ENCODE results near the gene ESYT1. TPM values are rescaled to one million over a fixed set of nuclear protein-coding genes. Genes with fewer than 3 reads are reported as not detected.

The ESYT1 gene
- total and polyA plus RNA-seq, 2 experiments from 2014 or later, result 40.0 to 52.3 TPM

- H3K4me1 ChIP-seq (ENCODE audit: insufficient read depth), result peaks cover 7% of the 10 kb centered on the region
- H2AFZ ChIP-seq, result no peak overlapping the region
- no peak overlapping the region for H3K4me3 ChIP-seq
- H3K9me2 ChIP-seq (replicated peaks; ENCODE audit: insufficient read depth), result no peaks in the 10 kb centered on the region
- peaks cover 33% of the 10 kb centered on the region for H3K79me2 ChIP-seq
- H4K20me1 ChIP-seq (ENCODE audit: insufficient read depth, poor library complexity, severe bottlenecking), result no peaks in the 10 kb centered on the region
- H3K27ac ChIP-seq, result no peak overlapping the region
- no peaks in the 10 kb centered on the region for H3K36me3 ChIP-seq (replicated peaks; ENCODE audit: insufficient read depth, low read depth)
- no peak for TF ChIP-seq EZH2phosphoT487 (IDR thresholded peaks at IDR 0.05; ENCODE audit: low read depth, severe bottlenecking, unreplicated experiment)
- no peak for TF ChIP-seq EZH2 (IDR thresholded peaks at IDR 0.05; ENCODE audit: borderline replicate concordance)
- TF ChIP-seq, protein P1, sequence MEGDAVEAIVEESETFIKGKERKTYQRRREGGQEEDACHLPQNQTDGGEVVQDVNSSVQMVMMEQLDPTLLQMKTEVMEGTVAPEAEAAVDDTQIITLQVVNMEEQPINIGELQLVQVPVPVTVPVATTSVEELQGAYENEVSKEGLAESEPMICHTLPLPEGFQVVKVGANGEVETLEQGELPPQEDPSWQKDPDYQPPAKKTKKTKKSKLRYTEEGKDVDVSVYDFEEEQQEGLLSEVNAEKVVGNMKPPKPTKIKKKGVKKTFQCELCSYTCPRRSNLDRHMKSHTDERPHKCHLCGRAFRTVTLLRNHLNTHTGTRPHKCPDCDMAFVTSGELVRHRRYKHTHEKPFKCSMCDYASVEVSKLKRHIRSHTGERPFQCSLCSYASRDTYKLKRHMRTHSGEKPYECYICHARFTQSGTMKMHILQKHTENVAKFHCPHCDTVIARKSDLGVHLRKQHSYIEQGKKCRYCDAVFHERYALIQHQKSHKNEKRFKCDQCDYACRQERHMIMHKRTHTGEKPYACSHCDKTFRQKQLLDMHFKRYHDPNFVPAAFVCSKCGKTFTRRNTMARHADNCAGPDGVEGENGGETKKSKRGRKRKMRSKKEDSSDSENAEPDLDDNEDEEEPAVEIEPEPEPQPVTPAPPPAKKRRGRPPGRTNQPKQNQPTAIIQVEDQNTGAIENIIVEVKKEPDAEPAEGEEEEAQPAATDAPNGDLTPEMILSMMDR (IDR thresholded peaks at IDR 0.05; ENCODE audit: poor library complexity), result no peak
- H3K9me3 ChIP-seq (ENCODE audit: low read depth), result no peaks in the 10 kb centered on the region
- H3K4me2 ChIP-seq, result no peak overlapping the region
- 84% methylated on average over 6 of the region's 6 CpGs for WGBS (ENCODE audit: low lambda C conversion rate, missing lambda C conversion rate)
- DNase-seq (ENCODE audit: low spot score), result no peak
- H3K27me3 ChIP-seq, result no peaks in the 10 kb centered on the region
Measured at GRCh38 chr12:56087220-56087619, 40.8 kb upstream of the ESYT1 start.

DNA sequence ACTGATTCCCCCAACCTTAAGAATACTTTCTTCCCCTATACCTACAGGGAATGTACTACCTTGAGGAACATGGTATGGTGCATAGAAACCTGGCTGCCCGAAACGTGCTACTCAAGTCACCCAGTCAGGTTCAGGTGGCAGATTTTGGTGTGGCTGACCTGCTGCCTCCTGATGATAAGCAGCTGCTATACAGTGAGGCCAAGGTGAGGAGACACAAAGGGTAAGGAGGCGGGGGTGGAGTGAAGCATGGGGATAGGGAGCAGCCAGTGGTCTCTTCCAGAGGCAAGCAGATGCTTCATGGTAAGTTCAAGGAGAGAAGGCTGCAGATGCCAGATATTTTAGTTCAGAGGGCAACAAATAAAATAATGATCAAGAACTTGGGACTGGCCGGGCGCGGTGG lies 30.3 kb upstream of the ESYT1 start:
- Histone ChIP-seq H3K4me1 (ENCODE audit: insufficient read depth) (no peaks in the 10 kb centered on the region), H3K36me3 (replicated peaks; ENCODE audit: insufficient read depth, low read depth) (no peaks in the 10 kb centered on the region)
- WGBS (ENCODE audit: low lambda C conversion rate, missing lambda C conversion rate), result 94% methylated on average over 6 of the region's 6 CpGs

DNA sequence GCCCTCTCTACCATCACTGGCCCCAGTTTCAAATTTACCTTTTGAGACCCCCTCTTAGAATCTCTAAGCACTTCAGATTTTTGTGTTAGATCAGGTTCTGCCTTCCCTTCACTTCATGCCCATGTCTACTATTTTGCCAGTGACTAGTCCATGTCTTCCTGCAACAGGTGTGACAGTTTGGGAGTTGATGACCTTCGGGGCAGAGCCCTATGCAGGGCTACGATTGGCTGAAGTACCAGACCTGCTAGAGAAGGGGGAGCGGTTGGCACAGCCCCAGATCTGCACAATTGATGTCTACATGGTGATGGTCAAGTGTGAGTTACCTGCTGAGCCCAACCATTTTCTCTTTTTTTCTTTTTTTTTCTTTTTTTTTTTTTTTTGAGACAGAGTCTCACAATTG lies 29.5 kb upstream of the ESYT1 start:
- no peaks in the 10 kb centered on the region for H3K9me3 ChIP-seq (ENCODE audit: low read depth)
- H3K27me3 ChIP-seq, result no peaks in the 10 kb centered on the region
- TF ChIP-seq, protein P1 (IDR thresholded peaks at IDR 0.05; ENCODE audit: poor library complexity), result no peak
- TF ChIP-seq EZH2 (IDR thresholded peaks at IDR 0.05; ENCODE audit: borderline replicate concordance), result no peak
- no peak for TF ChIP-seq EZH2phosphoT487 (IDR thresholded peaks at IDR 0.05; ENCODE audit: low read depth, severe bottlenecking, unreplicated experiment)
- no peaks in the 10 kb centered on the region for H3K79me2 ChIP-seq
- no peaks in the 10 kb centered on the region for H3K9me2 ChIP-seq (replicated peaks; ENCODE audit: insufficient read depth)
- WGBS (ENCODE audit: low lambda C conversion rate, missing lambda C conversion rate), result 93% methylated on average over 3 of the region's 3 CpGs
- H3K27ac ChIP-seq, result no peak overlapping the region
- H2AFZ ChIP-seq, result no peak overlapping the region
- H3K4me2 ChIP-seq, result no peak overlapping the region
- H3K4me1 ChIP-seq (ENCODE audit: insufficient read depth), result peaks cover 4% of the 10 kb centered on the region
- H3K4me3 ChIP-seq, result no peak overlapping the region
- no peaks in the 10 kb centered on the region for H3K36me3 ChIP-seq (replicated peaks; ENCODE audit: insufficient read depth, low read depth)
- H4K20me1 ChIP-seq (ENCODE audit: insufficient read depth, poor library complexity, severe bottlenecking), result no peaks in the 10 kb centered on the region
- DNase-seq (ENCODE audit: low spot score), result no peak

More for the DNA sequence above, 30.3 kb upstream of the ESYT1 start:
- no peak overlapping the region for H3K4me3 ChIP-seq
- TF ChIP-seq EZH2phosphoT487 (IDR thresholded peaks at IDR 0.05; ENCODE audit: low read depth, severe bottlenecking, unreplicated experiment) (no peak), EZH2 (IDR thresholded peaks at IDR 0.05; ENCODE audit: borderline replicate concordance) (no peak)
- TF ChIP-seq, protein P1 (IDR thresholded peaks at IDR 0.05; ENCODE audit: poor library complexity), result no peak
- H3K9me2 ChIP-seq (replicated peaks; ENCODE audit: insufficient read depth), result no peaks in the 10 kb centered on the region
- H3K9me3 ChIP-seq (ENCODE audit: low read depth), result no peaks in the 10 kb centered on the region
- no peaks in the 10 kb centered on the region for H4K20me1 ChIP-seq (ENCODE audit: insufficient read depth, poor library complexity, severe bottlenecking)
- no peaks in the 10 kb centered on the region for H3K27me3 ChIP-seq
- no peak overlapping the region for H3K27ac ChIP-seq
- no peaks in the 10 kb centered on the region for H3K79me2 ChIP-seq
- H3K4me2 ChIP-seq, result no peak overlapping the region
- DNase-seq (ENCODE audit: low spot score), result no peak
- H2AFZ ChIP-seq, result no peak overlapping the region

- DNase-seq (ENCODE audit: low spot score), result no peak
- H3K4me3 ChIP-seq, result no peak overlapping the region
- no peaks in the 10 kb centered on the region for H3K9me3 ChIP-seq (ENCODE audit: low read depth)
- H3K27ac ChIP-seq, result no peak overlapping the region
- no peak overlapping the region for H3K4me2 ChIP-seq
- H3K36me3 ChIP-seq (replicated peaks; ENCODE audit: insufficient read depth, low read depth), result no peaks in the 10 kb centered on the region
- H3K27me3 ChIP-seq, result no peaks in the 10 kb centered on the region
- no peaks in the 10 kb centered on the region for H4K20me1 ChIP-seq (ENCODE audit: insufficient read depth, poor library complexity, severe bottlenecking)
- peaks cover 1% of the 10 kb centered on the region for H3K79me2 ChIP-seq
- no peak for TF ChIP-seq EZH2phosphoT487 (IDR thresholded peaks at IDR 0.05; ENCODE audit: low read depth, severe bottlenecking, unreplicated experiment)
- TF ChIP-seq EZH2 (IDR thresholded peaks at IDR 0.05; ENCODE audit: borderline replicate concordance), result no peak
- TF ChIP-seq, protein P1 (IDR thresholded peaks at IDR 0.05; ENCODE audit: poor library complexity), result no peak
- H2AFZ ChIP-seq, result no peak overlapping the region
- H3K9me2 ChIP-seq (replicated peaks; ENCODE audit: insufficient read depth), result no peaks in the 10 kb centered on the region
- 96% methylated on average over 4 of the region's 4 CpGs for WGBS (ENCODE audit: low lambda C conversion rate, missing lambda C conversion rate)
- peaks cover 4% of the 10 kb centered on the region for H3K4me1 ChIP-seq (ENCODE audit: insufficient read depth)
Measured at GRCh38 chr12:56099787-56100186, 28.3 kb upstream of the ESYT1 start.
